Liver (tissue), 3 donors: Measurements from ENCODE around the gene CELF5.

Experiments used
- ATF3 ChIP-seq: IDR thresholded peaks from 2 replicates; pipeline ENCODE4 v1.6.1; 2016; ENCODE audit warnings: antibody characterized with exemption
- CTCF ChIP-seq: fragments of 150-350 bp; IDR thresholded peaks from 2 replicates; pipeline ENCODE4 v1.5.1; 2017; ENCODE audit warnings: improper control_type of control experiment, low read depth, low read length; ENCODE audit not compliant: missing input control
- EGR1 ChIP-seq, 2 donors: IDR thresholded peaks; 2 replicates each; pipeline ENCODE4 v1.6.1; 2016 to 2018; ENCODE audit warnings: antibody characterized with exemption in 2 of 2, low read depth in 2 of 2
- FOXA1 ChIP-seq: IDR thresholded peaks from 2 replicates; pipeline ENCODE4 v1.6.1; 2016; ENCODE audit warnings: antibody characterized with exemption
- GABPA ChIP-seq, 2 donors: IDR thresholded peaks in 1 of 2; conservative IDR thresholded peaks in 1 of 2; 2 replicates each; pipeline ENCODE4 v1.6.1; 2016; ENCODE audit warnings: antibody characterized with exemption in 2 of 2, mild to moderate bottlenecking in 1 of 2, moderate library complexity in 1 of 2
- JUND ChIP-seq, 2 donors: IDR thresholded peaks; 2 replicates each; pipeline ENCODE4 v1.6.1; 2016; ENCODE audit warnings: antibody characterized with exemption in 2 of 2
- MAX ChIP-seq: IDR thresholded peaks from 2 replicates; pipeline ENCODE4 v1.6.1; 2016; ENCODE audit warnings: antibody characterized with exemption
- NR2F2 ChIP-seq: IDR thresholded peaks from 2 replicates; pipeline ENCODE4 v1.6.1; 2016; ENCODE audit warnings: antibody characterized with exemption
- RAD21 ChIP-seq, 2 donors: IDR thresholded peaks; 2 replicates each; pipeline ENCODE4 v1.6.1; 2016; ENCODE audit warnings: antibody characterized with exemption in 2 of 2, mild to moderate bottlenecking in 2 of 2
- REST ChIP-seq: IDR thresholded peaks from 2 replicates; pipeline ENCODE4 v1.6.1; 2016; ENCODE audit warnings: antibody characterized with exemption, mild to moderate bottlenecking
- TAF1 ChIP-seq: conservative IDR thresholded peaks from 2 replicates; pipeline ENCODE4 v1.6.1; 2016; ENCODE audit warnings: antibody characterized with exemption, mild to moderate bottlenecking
- YY1 ChIP-seq: IDR thresholded peaks from 2 replicates; pipeline ENCODE4 v1.6.1; 2016; ENCODE audit warnings: antibody characterized with exemption, mild to moderate bottlenecking
- ZBTB33 ChIP-seq: IDR thresholded peaks from 2 replicates; pipeline ENCODE4 v1.6.1; 2016; ENCODE audit warnings: antibody characterized with exemption
- donor health status: healthy.
- donor health status: healthy.

GRCh38 chr19:3340340-3340739, 115.9 kb downstream of the CELF5 start:
- TF ChIP-seq CTCF (no peak), ZBTB33 (no peak), MAX (no peak), NR2F2 (no peak), JUND (IDR thresholded peaks at IDR 0.05) (no peak), YY1 (no peak), TAF1 (no peak), REST (no peak), ATF3 (no peak), EGR1 (IDR thresholded peaks at IDR 0.05; ENCODE audit: low read depth in 2 of 2) (no peak), FOXA1 (no peak), GABPA (IDR thresholded peaks at IDR 0.05 in 1 of 2, conservative IDR thresholded peaks at IDR 0.05 in 1 of 2) (no peak), RAD21 (IDR thresholded peaks at IDR 0.05) (no peak)
